ENCODE data around the gene NOD2. TPM values are rescaled to one million over a fixed set of nuclear protein-coding genes. Genes with fewer than 3 reads are reported as not detected.

The NOD2 gene
- total and polyA plus RNA-seq, 2 experiments from 2014 or later: not detected

- no peaks in the 10 kb centered on the region for H3K4me1 ChIP-seq (ENCODE audit: insufficient read depth)
- H2AFZ ChIP-seq: no peak overlapping the region
- H3K9me3 ChIP-seq (ENCODE audit: low read depth): no peaks in the 10 kb centered on the region
- H3K27me3 ChIP-seq (replicated peaks; ENCODE audit: insufficient read depth): peaks cover under 1% of the 10 kb centered on the region; the same call in 1 of the 2 replicates
- H3K4me3 ChIP-seq: no peak overlapping the region
- H3K4me2 ChIP-seq (ENCODE audit: unreplicated experiment): no peak overlapping the region
- H3K27ac ChIP-seq: no peak overlapping the region
- H3K9me2 ChIP-seq (ENCODE audit: insufficient read depth): no peaks in the 10 kb centered on the region
- TF ChIP-seq EZH2phosphoT487 (IDR thresholded peaks at IDR 0.05; ENCODE audit: insufficient read depth, low read depth) (no peak), EZH2 (IDR thresholded peaks at IDR 0.05; ENCODE audit: insufficient read depth, poor library complexity, severe bottlenecking) (no peak)
- in situ Hi-C loops (cut with MboI): no loop called here
- 68 to 71% methylated on average over 8 of the region's 8 CpGs for WGBS, 2 experiments (ENCODE audit: low coverage in 1 of 2, low lambda C conversion rate in 2 of 2, missing lambda C conversion rate in 2 of 2)
- H4K20me1 ChIP-seq (ENCODE audit: insufficient read depth): no peaks in the 10 kb centered on the region
- no peak for DNase-seq
- no peaks in the 10 kb centered on the region for H3F3A ChIP-seq (ENCODE audit: insufficient read depth)
- no peak overlapping the region for H3K9ac ChIP-seq
- no peaks in the 10 kb centered on the region for H3K36me3 ChIP-seq (ENCODE audit: low read depth)
- H3K79me2 ChIP-seq (ENCODE audit: insufficient read depth): no peaks in the 10 kb centered on the region
These were observed 7.8 kb upstream of the NOD2 start for GRCh38 chr16:50685462-50686063.

- no peaks in the 10 kb centered on the region for H3K9me2 ChIP-seq (ENCODE audit: insufficient read depth)
- no peak overlapping the region for H3K4me3 ChIP-seq
- no peaks in the 10 kb centered on the region for H3K4me1 ChIP-seq (ENCODE audit: insufficient read depth)
- no peaks in the 10 kb centered on the region for H3K36me3 ChIP-seq (ENCODE audit: low read depth)
- no peak overlapping the region for H3K9ac ChIP-seq
- WGBS, 2 experiments (ENCODE audit: low coverage in 1 of 2, low lambda C conversion rate in 2 of 2, missing lambda C conversion rate in 2 of 2): 17 to 18% methylated on average over 12 of the region's 12 CpGs
- in situ Hi-C loops (cut with MboI): no loop called here
- no peak for TF ChIP-seq EZH2phosphoT487 (IDR thresholded peaks at IDR 0.05; ENCODE audit: insufficient read depth, low read depth)
- TF ChIP-seq EZH2 (IDR thresholded peaks at IDR 0.05; ENCODE audit: insufficient read depth, poor library complexity, severe bottlenecking): no peak
- H3K4me2 ChIP-seq (ENCODE audit: unreplicated experiment): no peak overlapping the region
- peaks cover 7% of the 10 kb centered on the region for H3K27me3 ChIP-seq (replicated peaks; ENCODE audit: insufficient read depth)
- H3K9me3 ChIP-seq (ENCODE audit: low read depth): no peaks in the 10 kb centered on the region
- no peak overlapping the region for H2AFZ ChIP-seq
- H3K79me2 ChIP-seq (ENCODE audit: insufficient read depth): no peaks in the 10 kb centered on the region
- no peak for DNase-seq
- H3F3A ChIP-seq (ENCODE audit: insufficient read depth): no peaks in the 10 kb centered on the region
- no peak overlapping the region for H3K27ac ChIP-seq
- H4K20me1 ChIP-seq (ENCODE audit: insufficient read depth): no peaks in the 10 kb centered on the region
These were observed 5.3 kb upstream of the NOD2 start for GRCh38 chr16:50688083-50688482.

- Histone ChIP-seq H3K9me2 (ENCODE audit: insufficient read depth) (no peaks in the 10 kb centered on the region), H3K4me1 (ENCODE audit: insufficient read depth) (no peaks in the 10 kb centered on the region), H3K9me3 (ENCODE audit: low read depth) (no peaks in the 10 kb centered on the region), H3K36me3 (ENCODE audit: low read depth) (no peaks in the 10 kb centered on the region), H3K4me3 (no peak overlapping the region), H3K4me2 (ENCODE audit: unreplicated experiment) (no peak overlapping the region), H3K79me2 (ENCODE audit: insufficient read depth) (no peaks in the 10 kb centered on the region), H3K27ac (no peak overlapping the region), H4K20me1 (ENCODE audit: insufficient read depth) (no peaks in the 10 kb centered on the region), H2AFZ (no peak overlapping the region), H3K9ac (no peak overlapping the region), H3K27me3 (replicated peaks; ENCODE audit: insufficient read depth) (peaks cover 11% of the 10 kb centered on the region), H3F3A (ENCODE audit: insufficient read depth) (no peaks in the 10 kb centered on the region)
- no peak for TF ChIP-seq EZH2 (IDR thresholded peaks at IDR 0.05; ENCODE audit: insufficient read depth, poor library complexity, severe bottlenecking)
- no peak for TF ChIP-seq EZH2phosphoT487 (IDR thresholded peaks at IDR 0.05; ENCODE audit: insufficient read depth, low read depth)
- in situ Hi-C loops (cut with MboI): no loop called here
- no peak for DNase-seq
- WGBS, 2 experiments (ENCODE audit: low coverage in 1 of 2, low lambda C conversion rate in 2 of 2, missing lambda C conversion rate in 2 of 2): 72 to 79% methylated on average over 3 of the region's 3 CpGs
These were observed 4.5 kb upstream of the NOD2 start for GRCh38 chr16:50688867-50689266.

GRCh38 chr16:50690177-50690576 lies 3.2 kb upstream of the NOD2 start:
- no peak overlapping the region for H3K27ac ChIP-seq
- H3K9me2 ChIP-seq (ENCODE audit: insufficient read depth): no peaks in the 10 kb centered on the region
- no peaks in the 10 kb centered on the region for H3K4me1 ChIP-seq (ENCODE audit: insufficient read depth)
- no peaks in the 10 kb centered on the region for H3F3A ChIP-seq (ENCODE audit: insufficient read depth)
- no peaks in the 10 kb centered on the region for H4K20me1 ChIP-seq (ENCODE audit: insufficient read depth)
- in situ Hi-C loops (cut with MboI): no loop called here
- H3K4me2 ChIP-seq (ENCODE audit: unreplicated experiment): no peak overlapping the region
- H3K9me3 ChIP-seq (ENCODE audit: low read depth): no peaks in the 10 kb centered on the region
- no peaks in the 10 kb centered on the region for H3K79me2 ChIP-seq (ENCODE audit: insufficient read depth)
- H3K36me3 ChIP-seq (ENCODE audit: low read depth): no peaks in the 10 kb centered on the region
- TF ChIP-seq EZH2phosphoT487 (IDR thresholded peaks at IDR 0.05; ENCODE audit: insufficient read depth, low read depth) (no peak), EZH2 (IDR thresholded peaks at IDR 0.05; ENCODE audit: insufficient read depth, poor library complexity, severe bottlenecking) (no peak)
- WGBS, 2 experiments (ENCODE audit: low coverage in 1 of 2, low lambda C conversion rate in 2 of 2, missing lambda C conversion rate in 2 of 2): 54 to 84% methylated on average over 2 of the region's 2 CpGs
- DNase-seq: no peak
- no peak overlapping the region for H2AFZ ChIP-seq
- no peak overlapping the region for H3K9ac ChIP-seq
- H3K27me3 ChIP-seq (replicated peaks; ENCODE audit: insufficient read depth): peaks cover 20% of the 10 kb centered on the region
- no peak overlapping the region for H3K4me3 ChIP-seq

GRCh38 chr16:50692644-50692998 lies 785 bp upstream of the NOD2 start:
- Histone ChIP-seq H4K20me1 (ENCODE audit: insufficient read depth) (no peaks in the 10 kb centered on the region), H3K27me3 (replicated peaks; ENCODE audit: insufficient read depth) (peaks cover 20% of the 10 kb centered on the region), H3K4me1 (ENCODE audit: insufficient read depth) (no peaks in the 10 kb centered on the region), H3K4me2 (ENCODE audit: unreplicated experiment) (no peak overlapping the region), H3K36me3 (ENCODE audit: low read depth) (no peaks in the 10 kb centered on the region), H3F3A (ENCODE audit: insufficient read depth) (no peaks in the 10 kb centered on the region), H3K4me3 (no peak overlapping the region), H3K9ac (no peak overlapping the region), H3K9me3 (ENCODE audit: low read depth) (no peaks in the 10 kb centered on the region), H2AFZ (no peak overlapping the region), H3K9me2 (ENCODE audit: insufficient read depth) (no peaks in the 10 kb centered on the region), H3K79me2 (ENCODE audit: insufficient read depth) (no peaks in the 10 kb centered on the region), H3K27ac (no peak overlapping the region)
- in situ Hi-C loops (cut with MboI): no loop called here
- 86 to 88% methylated on average over 2 to 4 of the region's 4 CpGs for WGBS, 2 experiments (ENCODE audit: low coverage in 1 of 2, low lambda C conversion rate in 2 of 2, missing lambda C conversion rate in 2 of 2)
- TF ChIP-seq EZH2phosphoT487 (IDR thresholded peaks at IDR 0.05; ENCODE audit: insufficient read depth, low read depth): no peak
- no peak for TF ChIP-seq EZH2 (IDR thresholded peaks at IDR 0.05; ENCODE audit: insufficient read depth, poor library complexity, severe bottlenecking)
- DNase-seq: no peak
